Activated CD8-positive, alpha-beta memory T cell treated with anti-CD3 and anti-CD28 coated beads, Interleukin-2, amount 50 U/mL, for 4 hours (primary cell): ENCODE data around the gene MLX.

Experiments used
- DNase-seq: peaks from one replicate; pipeline ENCODE4 v3.0.0-alpha.2; 2020

MLX gene

GRCh38 chr17:42566883-42567573 lies at the start of gene MLX:
Gene MLX (plus strand): TSS chr17:42567100. CDS start chr17:42567125, 25 bp downstream.
- DNase-seq = peak; percentile 91

GRCh38 chr17:42517516-42517915 lies 49.4 kb upstream of the MLX start:
- peak; percentile 84 for DNase-seq

- DNase-seq = no peak
These were observed 48.7 kb upstream of the MLX start for GRCh38 chr17:42518046-42518754.

- DNase-seq = no peak
These were observed 48.0 kb upstream of the MLX start for GRCh38 chr17:42518755-42519545.

GRCh38 chr17:42519546-42520491 lies 47.1 kb upstream of the MLX start:
- DNase-seq = no peak

- peak; percentile 37 for DNase-seq
These were observed 46.4 kb upstream of the MLX start for GRCh38 chr17:42520540-42520951.

GRCh38 chr17:42521036-42521435 lies 45.9 kb upstream of the MLX start:
- no peak for DNase-seq

- DNase-seq = no peak
These were observed 45.1 kb upstream of the MLX start for GRCh38 chr17:42521666-42522262.

- no peak for DNase-seq
These were observed 44.6 kb upstream of the MLX start for GRCh38 chr17:42522263-42522790.

- DNase-seq = no peak
These were observed 44.1 kb upstream of the MLX start for GRCh38 chr17:42522798-42523278.

- DNase-seq = no peak
These were observed 41.7 kb upstream of the MLX start for GRCh38 chr17:42525221-42525620.

- DNase-seq = no peak
These were observed 40.9 kb upstream of the MLX start for GRCh38 chr17:42526031-42526444.

GRCh38 chr17:42527932-42528331 lies 39.0 kb upstream of the MLX start:
- DNase-seq = no peak

- no peak for DNase-seq
These were observed 37.8 kb upstream of the MLX start for GRCh38 chr17:42529061-42529460.

GRCh38 chr17:42530952-42531454 lies 35.9 kb upstream of the MLX start:
- no peak for DNase-seq

GRCh38 chr17:42531455-42532354 lies 35.2 kb upstream of the MLX start:
- peak; percentile 51 for DNase-seq

- DNase-seq = no peak
These were observed 31.5 kb upstream of the MLX start for GRCh38 chr17:42535155-42536047.

GRCh38 chr17:42536048-42536371 lies 30.9 kb upstream of the MLX start, which contains the start of gene NAGLU:
Gene NAGLU (plus strand): TSS chr17:42536241. CDS start chr17:42536273, 32 bp downstream.
- peak; percentile 82 for DNase-seq
